ENCODE data around the gene JAKMIP2. TPM values are rescaled to one million over a fixed set of nuclear protein-coding genes. Genes with fewer than 3 reads are reported as not detected.
A peak's percentile ranks its signal among the peaks of the same experiment; 100 is the strongest.

The JAKMIP2 gene
- total RNA-seq, 1 experiment from 2014 or later: 67.4 TPM

DNA sequence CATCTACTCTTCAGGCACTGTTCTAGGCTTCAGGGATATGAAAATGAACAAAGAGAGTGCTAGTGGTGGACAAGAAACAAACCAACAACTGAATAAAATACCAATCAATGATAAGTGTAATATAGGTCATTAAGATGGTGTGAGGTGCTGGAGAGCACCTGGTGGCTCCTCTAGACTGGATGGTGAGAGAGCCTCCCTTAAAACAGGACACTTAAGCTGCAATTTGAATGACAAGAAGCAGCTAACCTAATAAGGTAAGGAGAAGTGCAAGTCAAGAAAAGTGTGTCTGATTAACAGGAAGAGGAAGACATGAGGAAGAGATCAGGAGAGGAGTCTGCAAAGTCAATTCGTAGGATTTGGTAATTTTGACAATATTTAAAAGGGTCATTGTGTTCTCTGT, 23.1 kb downstream of the JAKMIP2 start:
- Histone ChIP-seq H3K27me3 (replicated peaks; ENCODE audit: insufficient read depth, low read depth, low read length, poor library complexity) (no peaks in the 10 kb centered on the region), H3K4me3 (ENCODE audit: low read depth, low read length, poor library complexity, severe bottlenecking) (no peak overlapping the region), H3K36me3 (ENCODE audit: insufficient read depth, low read length, poor library complexity, severe bottlenecking) (no peaks in the 10 kb centered on the region), H3K27ac (ENCODE audit: low read depth, low read length, poor library complexity, severe bottlenecking) (no peak overlapping the region), H3K4me1 (ENCODE audit: insufficient read depth, low read length, poor library complexity, severe bottlenecking) (peaks cover 33% of the 10 kb centered on the region), H3K9me3 (ENCODE audit: low read depth, low read length, poor library complexity, severe bottlenecking) (no peaks in the 10 kb centered on the region)
- POLR2A ChIA-PET (ENCODE audit: low non-redundant PET): interaction anchor here (0.7 kb wide), 1 partner anchor 154 kb away, joined by 4 read pairs; no protein-coding TSS in a partner anchor
- TF ChIP-seq, protein P1, sequence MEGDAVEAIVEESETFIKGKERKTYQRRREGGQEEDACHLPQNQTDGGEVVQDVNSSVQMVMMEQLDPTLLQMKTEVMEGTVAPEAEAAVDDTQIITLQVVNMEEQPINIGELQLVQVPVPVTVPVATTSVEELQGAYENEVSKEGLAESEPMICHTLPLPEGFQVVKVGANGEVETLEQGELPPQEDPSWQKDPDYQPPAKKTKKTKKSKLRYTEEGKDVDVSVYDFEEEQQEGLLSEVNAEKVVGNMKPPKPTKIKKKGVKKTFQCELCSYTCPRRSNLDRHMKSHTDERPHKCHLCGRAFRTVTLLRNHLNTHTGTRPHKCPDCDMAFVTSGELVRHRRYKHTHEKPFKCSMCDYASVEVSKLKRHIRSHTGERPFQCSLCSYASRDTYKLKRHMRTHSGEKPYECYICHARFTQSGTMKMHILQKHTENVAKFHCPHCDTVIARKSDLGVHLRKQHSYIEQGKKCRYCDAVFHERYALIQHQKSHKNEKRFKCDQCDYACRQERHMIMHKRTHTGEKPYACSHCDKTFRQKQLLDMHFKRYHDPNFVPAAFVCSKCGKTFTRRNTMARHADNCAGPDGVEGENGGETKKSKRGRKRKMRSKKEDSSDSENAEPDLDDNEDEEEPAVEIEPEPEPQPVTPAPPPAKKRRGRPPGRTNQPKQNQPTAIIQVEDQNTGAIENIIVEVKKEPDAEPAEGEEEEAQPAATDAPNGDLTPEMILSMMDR (conservative IDR thresholded peaks at IDR 0.05; ENCODE audit: low read depth, low read length): no peak
- TF ChIP-seq EZH2 (IDR thresholded peaks at IDR 0.05; ENCODE audit: borderline replicate concordance, low read depth, low read length, poor library complexity, severe bottlenecking): no peak
- intact Hi-C loops (cut with micrococcal nuclease; ENCODE audit: unreplicated experiment): no loop called here
- no TSS peak for BruUV-seq (replicated peaks)
- no peak for DNase-seq (ENCODE audit: low spot score)
- CTCF ChIA-PET: no interaction called here

DNA sequence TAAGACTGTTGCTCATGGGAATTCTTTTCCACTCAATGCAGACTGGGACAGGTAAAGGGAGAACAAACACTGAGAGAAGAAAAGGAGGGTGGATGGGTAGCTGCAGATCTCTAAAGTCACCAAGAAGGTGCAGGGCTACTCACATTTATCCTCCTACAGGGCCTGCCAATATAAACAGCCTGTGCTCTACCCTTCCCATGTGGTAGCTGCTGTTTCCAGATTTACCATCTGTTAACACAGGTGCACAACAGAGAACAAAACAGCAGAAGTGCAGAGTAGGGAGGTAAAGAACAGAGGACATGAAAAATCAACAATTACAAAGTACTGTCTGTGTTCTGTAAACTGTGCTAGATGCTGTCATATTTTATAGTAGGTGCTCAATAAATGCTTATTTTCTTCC, 26.0 kb downstream of the JAKMIP2 start:
- intact Hi-C loops (cut with micrococcal nuclease; ENCODE audit: unreplicated experiment): no loop called here
- no peaks in the 10 kb centered on the region for H3K9me3 ChIP-seq (ENCODE audit: low read depth, low read length, poor library complexity, severe bottlenecking)
- no peak overlapping the region for H3K27ac ChIP-seq (ENCODE audit: low read depth, low read length, poor library complexity, severe bottlenecking)
- TF ChIP-seq, protein P1 (conservative IDR thresholded peaks at IDR 0.05; ENCODE audit: low read depth, low read length): no peak
- no peak for TF ChIP-seq EZH2 (IDR thresholded peaks at IDR 0.05; ENCODE audit: borderline replicate concordance, low read depth, low read length, poor library complexity, severe bottlenecking)
- no TSS peak for BruUV-seq (replicated peaks)
- H3K4me3 ChIP-seq (ENCODE audit: low read depth, low read length, poor library complexity, severe bottlenecking): no peak overlapping the region
- no peaks in the 10 kb centered on the region for H3K27me3 ChIP-seq (replicated peaks; ENCODE audit: insufficient read depth, low read depth, low read length, poor library complexity)
- CTCF ChIA-PET: no interaction called here
- H3K4me1 ChIP-seq (ENCODE audit: insufficient read depth, low read length, poor library complexity, severe bottlenecking): peaks cover 46% of the 10 kb centered on the region
- POLR2A ChIA-PET (ENCODE audit: low non-redundant PET): no interaction called here
- no peaks in the 10 kb centered on the region for H3K36me3 ChIP-seq (ENCODE audit: insufficient read depth, low read length, poor library complexity, severe bottlenecking)
- DNase-seq (ENCODE audit: low spot score): no peak

DNA sequence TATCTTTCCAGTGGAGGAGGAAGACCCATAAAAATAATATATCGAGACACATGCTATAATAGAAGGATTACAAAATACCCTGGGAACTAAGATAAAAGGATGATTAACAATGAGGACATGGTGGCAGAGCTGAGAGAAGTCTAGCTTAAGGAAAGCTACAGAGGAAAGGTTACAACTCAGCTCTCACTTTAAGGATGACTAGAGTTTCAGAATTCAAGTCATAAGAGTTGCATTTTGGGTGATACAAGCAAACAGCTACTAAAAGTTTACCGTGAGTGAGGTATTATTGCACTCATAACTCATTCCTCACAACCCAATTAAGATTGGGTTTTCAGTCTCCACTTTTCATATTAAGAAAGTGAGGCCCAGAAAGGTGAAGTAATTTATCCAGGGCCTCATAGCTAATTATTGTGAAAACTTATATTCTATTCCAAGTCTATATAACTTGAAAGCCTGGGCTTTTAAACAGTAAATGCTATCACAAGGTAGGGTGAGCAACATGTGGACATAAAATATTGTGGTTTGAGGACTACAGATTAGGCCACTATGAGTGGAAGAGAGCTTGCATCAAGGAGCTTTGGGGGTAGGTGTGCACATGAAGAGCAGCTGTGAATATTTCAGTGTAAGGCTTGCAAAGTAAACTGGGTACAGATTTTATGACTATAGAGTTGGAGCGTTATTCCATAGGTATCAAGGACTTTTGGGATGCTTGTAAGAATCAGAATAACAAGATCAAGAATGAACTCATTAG, 28.0 kb downstream of the JAKMIP2 start:
- CTCF ChIA-PET: no interaction called here
- POLR2A ChIA-PET (ENCODE audit: low non-redundant PET): interaction anchor here (0.7 kb wide), 1 partner anchor 28 kb away, joined by 3 read pairs; the partner anchor contains the start of gene JAKMIP2

More for the DNA sequence above, 28.0 kb downstream of the JAKMIP2 start:
- intact Hi-C loops (cut with micrococcal nuclease; ENCODE audit: unreplicated experiment): no loop called here
- DNase-seq (ENCODE audit: low spot score): peak; percentile 46
- no peaks in the 10 kb centered on the region for H3K9me3 ChIP-seq (ENCODE audit: low read depth, low read length, poor library complexity, severe bottlenecking)
- TF ChIP-seq EZH2 (IDR thresholded peaks at IDR 0.05; ENCODE audit: borderline replicate concordance, low read depth, low read length, poor library complexity, severe bottlenecking): no peak
- TF ChIP-seq, protein P1 (conservative IDR thresholded peaks at IDR 0.05; ENCODE audit: low read depth, low read length): no peak
- H3K36me3 ChIP-seq (ENCODE audit: insufficient read depth, low read length, poor library complexity, severe bottlenecking): no peaks in the 10 kb centered on the region
- no peaks in the 10 kb centered on the region for H3K27me3 ChIP-seq (replicated peaks; ENCODE audit: insufficient read depth, low read depth, low read length, poor library complexity)
- H3K27ac ChIP-seq (ENCODE audit: low read depth, low read length, poor library complexity, severe bottlenecking): peak overlapping the region; percentile 91
- H3K4me3 ChIP-seq (ENCODE audit: low read depth, low read length, poor library complexity, severe bottlenecking): no peak overlapping the region
- H3K4me1 ChIP-seq (ENCODE audit: insufficient read depth, low read length, poor library complexity, severe bottlenecking): peaks cover 64% of the 10 kb centered on the region
- BruUV-seq (replicated peaks): no TSS peak

Data from A673 (cell line).